Panc1 (cell line): ENCODE data around the gene PPARGC1A. TPM values are rescaled to one million over a fixed set of nuclear protein-coding genes. Genes with fewer than 3 reads are reported as not detected.

Experiments
- ATAC-seq: fragments of 200-7000 bp; cut with Tn5 transposase; 2 replicates; pipeline ENCODE4 v1.9.1; 2020; ENCODE audit warnings: mild to moderate bottlenecking, moderate library complexity
- Bru-seq: library from RNA; stranded (reverse); fragments of 400-500 nt; gene quantifications from one replicate; lab custom pipeline; 2021; lab: Mats Ljungman, UMichigan
- BruChase-seq, 2 experiments: library from RNA; stranded (reverse); fragments of 400-500 nt; gene quantifications; one replicate each; lab custom pipeline; 2021; lab: Mats Ljungman, UMichigan
- BruUV-seq: library from RNA; stranded (reverse); fragments of 400-500 nt; replicated peaks from 2 replicates; lab custom pipeline; 2021; lab: Mats Ljungman, UMichigan
- CTCF ChIA-PET: fragments of 300-600 bp; sonication (Branson Sonifier 250); formaldehyde crosslinking; loops from one replicate; lab custom pipeline; 2022; ENCODE audit warnings: antibody characterized with exemption; lab: Charles Lee
- POLR2A ChIA-PET: fragments of 300-600 bp; sonication (Branson Sonifier 250); formaldehyde crosslinking; loops from one replicate; lab custom pipeline; 2022; ENCODE audit warnings: antibody characterized with exemption; lab: Charles Lee
- DNase-seq: peaks from one replicate; pipeline ENCODE4 v3.0.0-alpha.2; 2010; ENCODE audit warnings: low read depth, low spot score
- H3K27ac ChIP-seq: 2 replicates; pipeline ENCODE4 v1.5.1; 2011; ENCODE audit warnings: mild to moderate bottlenecking, low read length, inconsistent platforms
- H3K27me3 ChIP-seq: fragments of 200-500 bp; sonication (Bioruptor generic); 2 replicates; pipeline ENCODE4 v1.6.0; 2014; ENCODE audit warnings: low read length, inconsistent platforms; ENCODE audit not compliant: control insufficient read depth, insufficient read depth
- H3K36me3 ChIP-seq: fragments of 200-500 bp; sonication (Bioruptor generic); 2 replicates; pipeline ENCODE4 v1.5.1; 2014; ENCODE audit warnings: inconsistent platforms, mild to moderate bottlenecking, low read length, moderate library complexity; ENCODE audit not compliant: control insufficient read depth, insufficient read depth
- H3K4me1 ChIP-seq: 2 replicates; pipeline ENCODE4 v1.5.1; 2011; ENCODE audit warnings: inconsistent platforms, mild to moderate bottlenecking, low read length, moderate library complexity; ENCODE audit not compliant: control insufficient read depth, insufficient read depth
- H3K4me3 ChIP-seq, 2 experiments: 2 replicates each; pipeline ENCODE4 v1.5.1; 2011 to 2012; ENCODE audit warnings: low read depth in 2 of 2, low read length in 2 of 2, mild to moderate bottlenecking in 2 of 2, inconsistent platforms in 1 of 2, moderate library complexity in 1 of 2
- H3K9me3 ChIP-seq: fragments of 200-500 bp; sonication (Bioruptor generic); 2 replicates; pipeline ENCODE4 v1.5.1; 2014; ENCODE audit warnings: low read depth, mild to moderate bottlenecking, inconsistent platforms, low read length, moderate library complexity; ENCODE audit not compliant: control insufficient read depth, insufficient read depth
- CTCF ChIP-seq: fragments of 450-650 bp; IDR thresholded peaks from 2 replicates; pipeline ENCODE4 v1.5.1; 2017; ENCODE audit warnings: mild to moderate bottlenecking
- POLR2AphosphoS5 ChIP-seq: IDR thresholded peaks from 2 replicates; pipeline ENCODE4 v1.6.1; 2012; ENCODE audit warnings: mild to moderate bottlenecking, low read depth, low read length, moderate library complexity
- SIN3A ChIP-seq: IDR thresholded peaks from 2 replicates; pipeline ENCODE4 v1.6.1; 2012; ENCODE audit warnings: low read depth, mild to moderate bottlenecking, low read length, moderate library complexity, borderline replicate concordance; ENCODE audit not compliant: insufficient read depth
- TCF7L2 ChIP-seq: IDR thresholded peaks from 2 replicates; pipeline ENCODE4 v1.6.1; 2011; ENCODE audit warnings: mild to moderate bottlenecking, low read depth, low read length, inconsistent platforms
- in situ Hi-C: cut with HindIII; loops from 2 replicates; pipeline ENCODE4 v1.10.0; 2016; ENCODE audit warnings: low sequenced_read_pairs, low pct_unique_long_range_greater_than_20kb
- intact Hi-C: fragments of 100-400 bp; cut with micrococcal nuclease; formaldehyde crosslinking; loops from one replicate; pipeline ENCODE4 v1.10.0; 2022; ENCODE audit not compliant: unreplicated experiment
- long read RNA-seq: library from polyadenylated mRNA; unstranded; transcript quantifications from one replicate; pipeline ENCODE4 v2.0.0, GENCODE V29; 2021; ENCODE audit not compliant: unreplicated experiment
- polyA plus RNA-seq: library from polyadenylated mRNA; unstranded; fragments of >200 nt; gene quantifications from one replicate; pipeline ENCODE4 v1.2.1, GENCODE V29; 2012; ENCODE audit warnings: missing spikeins; ENCODE audit not compliant: insufficient read length
- total RNA-seq: library from RNA; stranded (reverse); gene quantifications from one replicate; pipeline ENCODE4 v1.2.1, GENCODE V29; 2021; ENCODE audit not compliant: unreplicated experiment
- TF ChIP-seq, protein P1 (sequence below), 2 experiments: IDR thresholded peaks; 2 replicates each; pipeline ENCODE4 v1.6.1; 2011 to 2012; ENCODE audit warnings: low read depth in 2 of 2, control low read depth in 1 of 2, low read length in 1 of 2, mild to moderate bottlenecking in 1 of 2, moderate library complexity in 1 of 2; ENCODE audit not compliant: insufficient read depth in 1 of 2

PPARGC1A gene
- total RNA-seq = 0.59 TPM
- not detected for polyA plus RNA-seq
- percentile 15 among the genes with signal in this experiment for Bru-seq, nascent RNA
- BruChase-seq, experiment 1, labeled RNA remaining after a 2-hour chase = percentile 12 among the genes with signal in this experiment
- BruChase-seq, experiment 2, labeled RNA remaining after a 6-hour chase = percentile 9 among the genes with signal in this experiment
- long read RNA-seq = 0 reads

DNA sequence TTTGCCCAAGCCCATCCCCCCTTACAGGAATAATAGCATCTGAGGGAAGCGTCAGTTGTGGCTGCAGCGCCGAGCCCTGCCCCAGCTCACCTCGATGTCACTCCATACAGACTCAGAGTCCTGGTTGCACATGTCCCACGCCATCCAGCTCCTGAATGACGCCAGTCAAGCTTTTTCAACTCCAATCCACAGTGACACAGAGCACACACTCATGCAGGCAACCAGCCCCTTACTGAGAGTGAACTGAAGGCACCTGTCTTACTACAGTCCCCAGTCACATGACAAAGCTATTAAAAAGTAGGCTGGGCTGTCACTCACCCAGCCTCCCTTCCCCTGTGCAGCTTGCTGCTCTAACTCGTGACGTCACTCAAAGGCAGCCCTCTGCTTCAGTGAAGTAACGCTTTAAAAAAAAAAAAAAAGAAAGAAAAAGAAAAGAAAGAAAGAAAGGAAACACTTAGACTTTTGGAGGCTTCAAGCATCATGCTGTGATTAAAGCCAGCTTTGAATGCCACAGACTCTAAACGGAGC is at the start of gene PPARGC1A:
Gene PPARGC1A (minus strand): TSS at position 234 of the 528 bp plus-strand sequence. CDS start 90 bp downstream, at position 144.
- ATAC-seq (no peak), DNase-seq (no peak)
- H3K4me1 ChIP-seq = no peaks in the 10 kb centered on the region
- H3K27ac ChIP-seq = no peak within 1 kb of the TSS
- CTCF ChIA-PET = interaction anchor here (0.5 kb wide), 1 partner anchor 341 kb away, joined by 3 read pairs; no protein-coding TSS in a partner anchor
- no peaks in the 10 kb centered on the region; the same call in 1 of the 2 replicates for H3K27me3 ChIP-seq
- intact Hi-C loops (no loop called here), in situ Hi-C loops (no loop called here)
- H3K9me3 ChIP-seq = no peaks in the 10 kb centered on the region
- TF ChIP-seq CTCF = no peak
- no peak for TF ChIP-seq SIN3A
- TF ChIP-seq TCF7L2 = no peak
- no peaks in the 10 kb centered on the region for H3K36me3 ChIP-seq
- peak within 1 kb of the TSS; percentile 20 to 57 for H3K4me3 ChIP-seq
- no TSS peak for BruUV-seq
- POLR2A ChIA-PET = no interaction called here

DNA sequence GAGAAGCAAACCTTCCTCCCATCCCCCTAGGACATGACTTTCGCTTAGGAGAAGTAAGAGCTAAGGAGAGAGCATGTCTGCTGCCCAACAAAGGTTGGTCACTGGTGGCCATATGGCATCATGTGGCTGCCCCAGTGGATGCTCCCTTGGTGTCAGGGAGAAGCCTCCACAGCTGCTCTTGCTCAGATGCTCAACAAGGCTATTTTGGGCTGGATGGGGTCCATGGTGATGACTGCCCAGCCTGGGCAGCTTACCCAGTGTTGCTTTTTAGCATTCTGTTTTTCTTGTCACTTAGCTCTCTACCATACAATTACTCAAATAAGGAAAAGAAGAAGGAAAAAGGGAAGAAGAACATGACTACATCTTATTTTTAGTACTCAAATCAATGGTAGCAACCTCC is 48.9 kb upstream of the PPARGC1A start:
- BruUV-seq = no TSS peak
- no peak for ATAC-seq
- intact Hi-C loops = no loop called here

More for the DNA sequence above, 48.9 kb upstream of the PPARGC1A start:
- H3K4me1 ChIP-seq = no peaks in the 10 kb centered on the region
- CTCF ChIA-PET = no interaction called here
- no peak for DNase-seq
- no peaks in the 10 kb centered on the region for H3K36me3 ChIP-seq
- POLR2A ChIA-PET = no interaction called here
- in situ Hi-C loops = no loop called here
- H3K4me3 ChIP-seq = no peak overlapping the region
- H3K27me3 ChIP-seq = no peaks in the 10 kb centered on the region
- H3K27ac ChIP-seq = no peak overlapping the region
- TF ChIP-seq, protein P1, sequence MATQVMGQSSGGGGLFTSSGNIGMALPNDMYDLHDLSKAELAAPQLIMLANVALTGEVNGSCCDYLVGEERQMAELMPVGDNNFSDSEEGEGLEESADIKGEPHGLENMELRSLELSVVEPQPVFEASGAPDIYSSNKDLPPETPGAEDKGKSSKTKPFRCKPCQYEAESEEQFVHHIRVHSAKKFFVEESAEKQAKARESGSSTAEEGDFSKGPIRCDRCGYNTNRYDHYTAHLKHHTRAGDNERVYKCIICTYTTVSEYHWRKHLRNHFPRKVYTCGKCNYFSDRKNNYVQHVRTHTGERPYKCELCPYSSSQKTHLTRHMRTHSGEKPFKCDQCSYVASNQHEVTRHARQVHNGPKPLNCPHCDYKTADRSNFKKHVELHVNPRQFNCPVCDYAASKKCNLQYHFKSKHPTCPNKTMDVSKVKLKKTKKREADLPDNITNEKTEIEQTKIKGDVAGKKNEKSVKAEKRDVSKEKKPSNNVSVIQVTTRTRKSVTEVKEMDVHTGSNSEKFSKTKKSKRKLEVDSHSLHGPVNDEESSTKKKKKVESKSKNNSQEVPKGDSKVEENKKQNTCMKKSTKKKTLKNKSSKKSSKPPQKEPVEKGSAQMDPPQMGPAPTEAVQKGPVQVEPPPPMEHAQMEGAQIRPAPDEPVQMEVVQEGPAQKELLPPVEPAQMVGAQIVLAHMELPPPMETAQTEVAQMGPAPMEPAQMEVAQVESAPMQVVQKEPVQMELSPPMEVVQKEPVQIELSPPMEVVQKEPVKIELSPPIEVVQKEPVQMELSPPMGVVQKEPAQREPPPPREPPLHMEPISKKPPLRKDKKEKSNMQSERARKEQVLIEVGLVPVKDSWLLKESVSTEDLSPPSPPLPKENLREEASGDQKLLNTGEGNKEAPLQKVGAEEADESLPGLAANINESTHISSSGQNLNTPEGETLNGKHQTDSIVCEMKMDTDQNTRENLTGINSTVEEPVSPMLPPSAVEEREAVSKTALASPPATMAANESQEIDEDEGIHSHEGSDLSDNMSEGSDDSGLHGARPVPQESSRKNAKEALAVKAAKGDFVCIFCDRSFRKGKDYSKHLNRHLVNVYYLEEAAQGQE (IDR thresholded peaks at IDR 0.05; ENCODE audit: insufficient read depth in 1 of 2, low read depth in 2 of 2, low read length in 1 of 2) = no peak
- TF ChIP-seq SIN3A (no peak), POLR2AphosphoS5 (no peak), TCF7L2 (no peak), CTCF (no peak)
- H3K9me3 ChIP-seq = no peaks in the 10 kb centered on the region
